ENCODE data around the gene C1orf116. TPM values are rescaled to one million over a fixed set of nuclear protein-coding genes. Genes with fewer than 3 reads are reported as not detected.

C1orf116 gene
- polyA plus RNA-seq, 1 of the 3 experiments (the other 2 are of a cell fraction): 0.02 TPM

DNA sequence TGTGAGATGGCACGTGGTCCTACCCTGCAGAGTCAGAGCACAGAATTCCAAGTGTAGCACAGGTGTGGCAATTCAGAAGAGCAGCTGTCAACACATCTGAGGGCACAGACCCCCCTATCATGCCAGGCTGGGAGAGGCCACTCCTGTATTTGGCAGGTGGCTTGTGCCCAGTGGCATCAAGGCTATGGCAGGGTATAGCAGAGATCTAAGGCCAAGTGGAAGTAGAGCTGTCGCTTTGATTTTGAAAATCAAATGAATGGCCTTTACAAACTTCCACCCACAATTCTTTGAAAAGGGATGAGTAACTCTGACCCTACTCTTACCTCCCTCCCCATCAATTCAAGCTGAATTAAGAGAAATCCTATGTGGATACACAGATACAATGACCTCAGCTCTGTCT is 13.4 kb downstream of the C1orf116 start:
- ChIA-PET POLR2A (no interaction called here), CTCF (interaction anchor here (0.9 to 1.9 kb wide), 2 partner anchors 15 to 31 kb away, joined by 3 to 6 read pairs; no protein-coding TSS in a partner anchor)
- WGBS (ENCODE audit: low lambda C conversion rate): 53% methylated on average over 2 of the region's 2 CpGs
- TF ChIP-seq, protein P1, sequence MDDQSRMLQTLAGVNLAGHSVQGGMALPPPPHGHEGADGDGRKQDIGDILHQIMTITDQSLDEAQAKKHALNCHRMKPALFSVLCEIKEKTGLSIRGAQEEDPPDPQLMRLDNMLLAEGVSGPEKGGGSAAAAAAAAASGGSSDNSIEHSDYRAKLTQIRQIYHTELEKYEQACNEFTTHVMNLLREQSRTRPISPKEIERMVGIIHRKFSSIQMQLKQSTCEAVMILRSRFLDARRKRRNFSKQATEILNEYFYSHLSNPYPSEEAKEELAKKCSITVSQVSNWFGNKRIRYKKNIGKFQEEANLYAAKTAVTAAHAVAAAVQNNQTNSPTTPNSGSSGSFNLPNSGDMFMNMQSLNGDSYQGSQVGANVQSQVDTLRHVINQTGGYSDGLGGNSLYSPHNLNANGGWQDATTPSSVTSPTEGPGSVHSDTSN (IDR thresholded peaks at IDR 0.05): no peak
- TF ChIP-seq SMC3 (IDR thresholded peaks at IDR 0.05; ENCODE audit: low read depth, low read length): no peak
- no peak for TF ChIP-seq MEF2A (IDR thresholded peaks at IDR 0.05; ENCODE audit: borderline replicate concordance, low read depth)
- TF ChIP-seq, protein P2, sequence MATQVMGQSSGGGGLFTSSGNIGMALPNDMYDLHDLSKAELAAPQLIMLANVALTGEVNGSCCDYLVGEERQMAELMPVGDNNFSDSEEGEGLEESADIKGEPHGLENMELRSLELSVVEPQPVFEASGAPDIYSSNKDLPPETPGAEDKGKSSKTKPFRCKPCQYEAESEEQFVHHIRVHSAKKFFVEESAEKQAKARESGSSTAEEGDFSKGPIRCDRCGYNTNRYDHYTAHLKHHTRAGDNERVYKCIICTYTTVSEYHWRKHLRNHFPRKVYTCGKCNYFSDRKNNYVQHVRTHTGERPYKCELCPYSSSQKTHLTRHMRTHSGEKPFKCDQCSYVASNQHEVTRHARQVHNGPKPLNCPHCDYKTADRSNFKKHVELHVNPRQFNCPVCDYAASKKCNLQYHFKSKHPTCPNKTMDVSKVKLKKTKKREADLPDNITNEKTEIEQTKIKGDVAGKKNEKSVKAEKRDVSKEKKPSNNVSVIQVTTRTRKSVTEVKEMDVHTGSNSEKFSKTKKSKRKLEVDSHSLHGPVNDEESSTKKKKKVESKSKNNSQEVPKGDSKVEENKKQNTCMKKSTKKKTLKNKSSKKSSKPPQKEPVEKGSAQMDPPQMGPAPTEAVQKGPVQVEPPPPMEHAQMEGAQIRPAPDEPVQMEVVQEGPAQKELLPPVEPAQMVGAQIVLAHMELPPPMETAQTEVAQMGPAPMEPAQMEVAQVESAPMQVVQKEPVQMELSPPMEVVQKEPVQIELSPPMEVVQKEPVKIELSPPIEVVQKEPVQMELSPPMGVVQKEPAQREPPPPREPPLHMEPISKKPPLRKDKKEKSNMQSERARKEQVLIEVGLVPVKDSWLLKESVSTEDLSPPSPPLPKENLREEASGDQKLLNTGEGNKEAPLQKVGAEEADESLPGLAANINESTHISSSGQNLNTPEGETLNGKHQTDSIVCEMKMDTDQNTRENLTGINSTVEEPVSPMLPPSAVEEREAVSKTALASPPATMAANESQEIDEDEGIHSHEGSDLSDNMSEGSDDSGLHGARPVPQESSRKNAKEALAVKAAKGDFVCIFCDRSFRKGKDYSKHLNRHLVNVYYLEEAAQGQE (IDR thresholded peaks at IDR 0.05; ENCODE audit: low read depth, low read length): no peak
- no peak for TF ChIP-seq JUND (IDR thresholded peaks at IDR 0.05)
- TF ChIP-seq, protein P3, sequence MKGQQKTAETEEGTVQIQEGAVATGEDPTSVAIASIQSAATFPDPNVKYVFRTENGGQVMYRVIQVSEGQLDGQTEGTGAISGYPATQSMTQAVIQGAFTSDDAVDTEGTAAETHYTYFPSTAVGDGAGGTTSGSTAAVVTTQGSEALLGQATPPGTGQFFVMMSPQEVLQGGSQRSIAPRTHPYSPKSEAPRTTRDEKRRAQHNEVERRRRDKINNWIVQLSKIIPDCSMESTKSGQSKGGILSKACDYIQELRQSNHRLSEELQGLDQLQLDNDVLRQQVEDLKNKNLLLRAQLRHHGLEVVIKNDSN (IDR thresholded peaks at IDR 0.05; ENCODE audit: borderline replicate concordance, low read depth): no peak
- TF ChIP-seq NFIC (IDR thresholded peaks at IDR 0.05; ENCODE audit: borderline replicate concordance): no peak
- TF ChIP-seq, protein P4, sequence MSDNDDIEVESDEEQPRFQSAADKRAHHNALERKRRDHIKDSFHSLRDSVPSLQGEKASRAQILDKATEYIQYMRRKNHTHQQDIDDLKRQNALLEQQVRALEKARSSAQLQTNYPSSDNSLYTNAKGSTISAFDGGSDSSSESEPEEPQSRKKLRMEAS (IDR thresholded peaks at IDR 0.05; ENCODE audit: low read depth): no peak
- TF ChIP-seq TAF1 (IDR thresholded peaks at IDR 0.05; ENCODE audit: borderline replicate concordance, low read depth, low read length): no peak
- no peak for TF ChIP-seq EZH2phosphoT487 (IDR thresholded peaks at IDR 0.05; ENCODE audit: borderline replicate concordance, low read depth)
- TF ChIP-seq YY1 (IDR thresholded peaks at IDR 0.05; ENCODE audit: low read depth): no peak
- TF ChIP-seq ELF1 (IDR thresholded peaks at IDR 0.05): no peak
- no peak for TF ChIP-seq FOXJ3 (CRISPR knock-in tag; IDR thresholded peaks at IDR 0.05)
- TF ChIP-seq FOXM1 (IDR thresholded peaks at IDR 0.05; ENCODE audit: low read depth): no peak
- no peak for TF ChIP-seq GATA2 (CRISPR knock-in tag; IDR thresholded peaks at IDR 0.05)
- TF ChIP-seq, protein P5, sequence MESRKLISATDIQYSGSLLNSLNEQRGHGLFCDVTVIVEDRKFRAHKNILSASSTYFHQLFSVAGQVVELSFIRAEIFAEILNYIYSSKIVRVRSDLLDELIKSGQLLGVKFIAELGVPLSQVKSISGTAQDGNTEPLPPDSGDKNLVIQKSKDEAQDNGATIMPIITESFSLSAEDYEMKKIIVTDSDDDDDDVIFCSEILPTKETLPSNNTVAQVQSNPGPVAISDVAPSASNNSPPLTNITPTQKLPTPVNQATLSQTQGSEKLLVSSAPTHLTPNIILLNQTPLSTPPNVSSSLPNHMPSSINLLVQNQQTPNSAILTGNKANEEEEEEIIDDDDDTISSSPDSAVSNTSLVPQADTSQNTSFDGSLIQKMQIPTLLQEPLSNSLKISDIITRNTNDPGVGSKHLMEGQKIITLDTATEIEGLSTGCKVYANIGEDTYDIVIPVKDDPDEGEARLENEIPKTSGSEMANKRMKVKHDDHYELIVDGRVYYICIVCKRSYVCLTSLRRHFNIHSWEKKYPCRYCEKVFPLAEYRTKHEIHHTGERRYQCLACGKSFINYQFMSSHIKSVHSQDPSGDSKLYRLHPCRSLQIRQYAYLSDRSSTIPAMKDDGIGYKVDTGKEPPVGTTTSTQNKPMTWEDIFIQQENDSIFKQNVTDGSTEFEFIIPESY (IDR thresholded peaks at IDR 0.05; ENCODE audit: borderline replicate concordance, low read depth): no peak
- no peak for TF ChIP-seq CHD2 (IDR thresholded peaks at IDR 0.05; ENCODE audit: low read length, partially characterized antibody)
- TF ChIP-seq, protein P6, sequence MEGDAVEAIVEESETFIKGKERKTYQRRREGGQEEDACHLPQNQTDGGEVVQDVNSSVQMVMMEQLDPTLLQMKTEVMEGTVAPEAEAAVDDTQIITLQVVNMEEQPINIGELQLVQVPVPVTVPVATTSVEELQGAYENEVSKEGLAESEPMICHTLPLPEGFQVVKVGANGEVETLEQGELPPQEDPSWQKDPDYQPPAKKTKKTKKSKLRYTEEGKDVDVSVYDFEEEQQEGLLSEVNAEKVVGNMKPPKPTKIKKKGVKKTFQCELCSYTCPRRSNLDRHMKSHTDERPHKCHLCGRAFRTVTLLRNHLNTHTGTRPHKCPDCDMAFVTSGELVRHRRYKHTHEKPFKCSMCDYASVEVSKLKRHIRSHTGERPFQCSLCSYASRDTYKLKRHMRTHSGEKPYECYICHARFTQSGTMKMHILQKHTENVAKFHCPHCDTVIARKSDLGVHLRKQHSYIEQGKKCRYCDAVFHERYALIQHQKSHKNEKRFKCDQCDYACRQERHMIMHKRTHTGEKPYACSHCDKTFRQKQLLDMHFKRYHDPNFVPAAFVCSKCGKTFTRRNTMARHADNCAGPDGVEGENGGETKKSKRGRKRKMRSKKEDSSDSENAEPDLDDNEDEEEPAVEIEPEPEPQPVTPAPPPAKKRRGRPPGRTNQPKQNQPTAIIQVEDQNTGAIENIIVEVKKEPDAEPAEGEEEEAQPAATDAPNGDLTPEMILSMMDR (IDR thresholded peaks at IDR 0.05): no peak
- Histone ChIP-seq H3K9me2 (no peaks in the 10 kb centered on the region), H4K20me1 (ENCODE audit: insufficient read depth) (no peaks in the 10 kb centered on the region), H3K4me2 (no peak overlapping the region), H3K27ac (ENCODE audit: low read depth in 2 of 2, low read length in 1 of 2) (no peak overlapping the region), H3F3A (replicated peaks; ENCODE audit: insufficient read depth) (no peaks in the 10 kb centered on the region), H2AFZ (ENCODE audit: low read depth) (no peak overlapping the region), H3K36me3 (replicated peaks in 1 of 2; ENCODE audit: control insufficient read depth in 1 of 2, insufficient read depth in 2 of 2, low read length in 1 of 2) (no peaks in the 10 kb centered on the region), H3K27me3 (ENCODE audit: insufficient read depth) (no peaks in the 10 kb centered on the region), H3K4me1 (ENCODE audit: control insufficient read depth in 1 of 2, insufficient read depth in 2 of 2, low read depth in 1 of 2, low read length in 1 of 2) (peaks cover 0 to 11% of the 10 kb centered on the region in 2 experiments; a peak in 2 of 4 replicates), H3K9ac (no peak overlapping the region), H3K4me3 (ENCODE audit: low read depth in 2 of 2, low read length in 1 of 2) (no peak overlapping the region), H3K79me2 (ENCODE audit: insufficient read depth) (no peaks in the 10 kb centered on the region), H3K9me3 (no peaks in the 10 kb centered on the region)
- DNase-seq: no peak

All from SK-N-SH (cell line).